GM04504 (cell line): Measurements from ENCODE around the gene C17orf100.

ENCODE experiments used
- DNase-seq: peaks from one replicate; pipeline ENCODE4 v3.0.0-alpha.2; 2012; ENCODE audit warnings: low read depth

C17orf100 gene

GRCh38 chr17:6695051-6695450 is 43.5 kb downstream of the C17orf100 start:
- no peak for DNase-seq

- DNase-seq = no peak
Observed at GRCh38 chr17:6695565-6695964, 44.0 kb downstream of the C17orf100 start.

- no peak for DNase-seq
Observed at GRCh38 chr17:6696906-6697305, 45.3 kb downstream of the C17orf100 start.

GRCh38 chr17:6698004-6698403 is 46.4 kb downstream of the C17orf100 start:
- no peak for DNase-seq

GRCh38 chr17:6699997-6700947 is 48.7 kb downstream of the C17orf100 start:
- DNase-seq = no peak

GRCh38 chr17:6700948-6701307 is 49.4 kb downstream of the C17orf100 start:
- no peak for DNase-seq

GRCh38 chr17:6701719-6702118 is 50.2 kb downstream of the C17orf100 start:
- no peak for DNase-seq

- DNase-seq = no peak
Observed at GRCh38 chr17:6702567-6703215, 51.1 kb downstream of the C17orf100 start.
